ENCODE data around the gene KCTD3.

DNA sequence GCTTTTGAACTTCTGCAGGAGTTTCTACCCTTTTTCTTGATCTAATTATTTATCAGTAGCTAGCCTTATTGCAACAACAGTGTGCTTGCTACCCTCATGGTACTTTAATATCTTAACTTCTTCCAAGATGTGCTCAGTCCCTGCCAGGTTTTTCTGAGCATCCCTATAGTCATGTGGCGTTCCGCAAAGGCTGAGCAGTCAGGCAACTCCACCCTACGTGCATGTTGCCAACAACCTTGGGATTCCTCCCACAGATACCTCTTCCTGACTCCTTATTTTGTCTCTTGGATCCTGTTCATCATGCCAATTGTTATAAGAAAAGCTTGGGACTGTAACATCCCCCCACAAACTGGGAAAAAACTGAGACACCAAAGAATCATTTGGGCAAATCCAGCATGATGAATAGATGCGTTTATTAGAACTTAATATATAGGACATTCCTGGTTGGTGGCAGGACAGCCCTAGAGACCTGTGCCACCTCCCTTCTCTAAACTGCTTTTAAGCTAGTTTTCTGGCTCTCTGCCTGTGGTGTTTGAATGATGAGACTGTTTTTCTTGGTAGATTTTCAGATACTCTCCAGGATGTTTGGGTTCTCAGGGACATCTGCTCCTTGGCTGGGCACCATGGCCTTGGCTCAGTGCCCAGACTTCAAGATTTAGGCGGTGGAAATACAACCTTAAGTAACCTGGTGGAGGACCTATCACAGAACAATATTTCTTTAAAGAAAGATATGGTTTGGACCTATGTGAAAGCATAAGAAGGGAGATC, 27.1 kb upstream of the KCTD3 start:
- TF ChIP-seq, protein P1, sequence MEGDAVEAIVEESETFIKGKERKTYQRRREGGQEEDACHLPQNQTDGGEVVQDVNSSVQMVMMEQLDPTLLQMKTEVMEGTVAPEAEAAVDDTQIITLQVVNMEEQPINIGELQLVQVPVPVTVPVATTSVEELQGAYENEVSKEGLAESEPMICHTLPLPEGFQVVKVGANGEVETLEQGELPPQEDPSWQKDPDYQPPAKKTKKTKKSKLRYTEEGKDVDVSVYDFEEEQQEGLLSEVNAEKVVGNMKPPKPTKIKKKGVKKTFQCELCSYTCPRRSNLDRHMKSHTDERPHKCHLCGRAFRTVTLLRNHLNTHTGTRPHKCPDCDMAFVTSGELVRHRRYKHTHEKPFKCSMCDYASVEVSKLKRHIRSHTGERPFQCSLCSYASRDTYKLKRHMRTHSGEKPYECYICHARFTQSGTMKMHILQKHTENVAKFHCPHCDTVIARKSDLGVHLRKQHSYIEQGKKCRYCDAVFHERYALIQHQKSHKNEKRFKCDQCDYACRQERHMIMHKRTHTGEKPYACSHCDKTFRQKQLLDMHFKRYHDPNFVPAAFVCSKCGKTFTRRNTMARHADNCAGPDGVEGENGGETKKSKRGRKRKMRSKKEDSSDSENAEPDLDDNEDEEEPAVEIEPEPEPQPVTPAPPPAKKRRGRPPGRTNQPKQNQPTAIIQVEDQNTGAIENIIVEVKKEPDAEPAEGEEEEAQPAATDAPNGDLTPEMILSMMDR (conservative IDR thresholded peaks at IDR 0.05 in 1 of 2, IDR thresholded peaks at IDR 0.05 in 1 of 2; ENCODE audit: extremely low read depth in 1 of 2, insufficient read depth in 1 of 2, low read depth in 1 of 2, low read length in 2 of 2) = no peak
- no peak for TF ChIP-seq EZH2 (IDR thresholded peaks at IDR 0.05; ENCODE audit: borderline replicate concordance, low read length)
